Activated CD4-positive, alpha-beta T cell treated with anti-CD3 and anti-CD28 coated beads for 36 hours (primary cell): ENCODE data around the gene NME2. TPM values are rescaled to one million over a fixed set of nuclear protein-coding genes. Genes with fewer than 3 reads are reported as not detected.

Experiments
- ATAC-seq: fragments of 200-7000 bp; cut with Tn5 transposase; one replicate; pipeline ENCODE4 v1.10.0; 2021; ENCODE audit warnings: mild to moderate bottlenecking, moderate library complexity
- CTCF ChIA-PET: fragments of 350-600 bp; sonication (Branson Sonifier 250); formaldehyde crosslinking; loops from one replicate; lab custom pipeline; 2021; ENCODE audit warnings: antibody characterized with exemption; lab: Charles Lee
- POLR2A ChIA-PET: fragments of 350-600 bp; sonication (Branson Sonifier 250); formaldehyde crosslinking; loops from one replicate; lab custom pipeline; 2021; ENCODE audit warnings: antibody characterized with exemption, inconsistent platforms; lab: Charles Lee
- DNase-seq: peaks from one replicate; pipeline ENCODE4 v3.0.0-alpha.2; 2020
- H3K27ac Mint-ChIP-seq: one replicate; pipeline ENCODE4 v1.8.0; 2021; ENCODE audit warnings: mixed read lengths
- H3K27me3 Mint-ChIP-seq: one replicate; pipeline ENCODE4 v1.8.0; 2021; ENCODE audit warnings: mixed read lengths
- H3K36me3 Mint-ChIP-seq: one replicate; pipeline ENCODE4 v1.8.0; 2021; ENCODE audit warnings: low read depth, mixed read lengths
- H3K4me1 Mint-ChIP-seq: one replicate; pipeline ENCODE4 v1.8.0; 2021; ENCODE audit warnings: mixed read lengths
- H3K4me3 Mint-ChIP-seq: one replicate; pipeline ENCODE4 v1.8.0; 2021; ENCODE audit warnings: mild to moderate bottlenecking, moderate library complexity, mixed read lengths
- H3K9me3 Mint-ChIP-seq: one replicate; pipeline ENCODE4 v1.8.0; 2021; ENCODE audit warnings: low read depth, mixed read lengths
- intact Hi-C, 2 experiments: fragments of 100-400 bp; cut with DNase I in 1 of 2; cut with micrococcal nuclease in 1 of 2; formaldehyde crosslinking; loops; one replicate each; pipeline versions ENCODE4 v1.14.2 to v1.15.1; 2022 to 2024; cut with DNase I, micrococcal nuclease
- total RNA-seq, 2 experiments: library from RNA; stranded (reverse); gene quantifications; one replicate each; pipeline ENCODE4 v1.2.3, GENCODE V29; 2021

NME2 gene
- total RNA-seq, 2 experiments from 2014 or later: 703 to 827 TPM

- Mint-ChIP-seq H3K27ac (no peak overlapping the region), H3K4me3 (no peak overlapping the region), H3K4me1 (peaks cover 19% of the 10 kb centered on the region), H3K27me3 (no peaks in the 10 kb centered on the region), H3K36me3 (no peaks in the 10 kb centered on the region), H3K9me3 (no peaks in the 10 kb centered on the region)
- intact Hi-C loops: loop anchor here (5.0 to 10.0 kb wide), 4 partner anchors 42 to 418 kb away; partner anchors contain the start of genes ANKRD40 (in 1 of the 2) and NME2 (in 1 of the 2)
- ATAC-seq: no peak
- POLR2A ChIA-PET: interaction anchor here (0.6 kb wide), 1 partner anchor 76 kb away, joined by 3 read pairs; no protein-coding TSS in a partner anchor
- DNase-seq: no peak
- CTCF ChIA-PET: interaction anchor here (0.7 to 1.0 kb wide), 2 partner anchors 29 to 43 kb away, joined by 3 read pairs; partner anchors contain the start of gene NME1
Observed at GRCh38 chr17:51124640-51125503, 41.3 kb upstream of the NME2 start.

- ATAC-seq (peak; percentile 19), DNase-seq (peak; percentile 35)
- no peak overlapping the region for H3K4me3 Mint-ChIP-seq
- CTCF ChIA-PET: no interaction called here
- H3K36me3 Mint-ChIP-seq: no peaks in the 10 kb centered on the region
- intact Hi-C loops: loop anchor here in 1 of 2 experiments (10.0 kb wide), 1 partner anchor 403 kb away; no protein-coding TSS in a partner anchor
- no peaks in the 10 kb centered on the region for H3K9me3 Mint-ChIP-seq
- POLR2A ChIA-PET: no interaction called here
- H3K27me3 Mint-ChIP-seq: no peaks in the 10 kb centered on the region
- peaks cover 4% of the 10 kb centered on the region for H3K4me1 Mint-ChIP-seq
- no peak overlapping the region for H3K27ac Mint-ChIP-seq
Observed at GRCh38 chr17:51128076-51128475, 38.1 kb upstream of the NME2 start.

- Mint-ChIP-seq H3K36me3 (no peaks in the 10 kb centered on the region), H3K27me3 (peaks cover 1% of the 10 kb centered on the region), H3K4me1 (peaks cover 8% of the 10 kb centered on the region), H3K4me3 (no peak overlapping the region), H3K9me3 (no peaks in the 10 kb centered on the region), H3K27ac (no peak overlapping the region)
- ATAC-seq (peak; percentile 19), DNase-seq (no peak)
- intact Hi-C loops: no loop called here
- ChIA-PET CTCF (no interaction called here), POLR2A (no interaction called here)
Observed at GRCh38 chr17:51132964-51133319, 33.3 kb upstream of the NME2 start.

- POLR2A ChIA-PET: no interaction called here
- H3K27me3 Mint-ChIP-seq: peaks cover 1% of the 10 kb centered on the region
- ATAC-seq (no peak), DNase-seq (no peak)
- H3K4me3 Mint-ChIP-seq: no peak overlapping the region
- H3K9me3 Mint-ChIP-seq: no peaks in the 10 kb centered on the region
- no peak overlapping the region for H3K27ac Mint-ChIP-seq
- CTCF ChIA-PET: no interaction called here
- intact Hi-C loops: no loop called here
- H3K4me1 Mint-ChIP-seq: peaks cover 8% of the 10 kb centered on the region
- no peaks in the 10 kb centered on the region for H3K36me3 Mint-ChIP-seq
Observed at GRCh38 chr17:51133365-51133764, 32.8 kb upstream of the NME2 start.

GRCh38 chr17:51135956-51136355, 30.3 kb upstream of the NME2 start:
- peaks cover 1% of the 10 kb centered on the region for H3K27me3 Mint-ChIP-seq

GRCh38 chr17:51142597-51142996, 23.6 kb upstream of the NME2 start:
- H3K4me1 Mint-ChIP-seq: peaks cover 15% of the 10 kb centered on the region
- no peaks in the 10 kb centered on the region for H3K27me3 Mint-ChIP-seq
- intact Hi-C loops: no loop called here
- H3K4me3 Mint-ChIP-seq: no peak overlapping the region
- ATAC-seq (no peak), DNase-seq (no peak)
- no peak overlapping the region for H3K27ac Mint-ChIP-seq
- POLR2A ChIA-PET: no interaction called here
- no peaks in the 10 kb centered on the region for H3K36me3 Mint-ChIP-seq
- CTCF ChIA-PET: interaction anchor here (0.6 to 1.3 kb wide), 4 partner anchors 10 to 663 kb away, joined by 3 to 5 read pairs (median 4); partner anchors contain the start of genes NME1 and NME2
- H3K9me3 Mint-ChIP-seq: no peaks in the 10 kb centered on the region

More at GRCh38 chr17:51135956-51136355, 30.3 kb upstream of the NME2 start:
- no peak overlapping the region for H3K4me3 Mint-ChIP-seq
- CTCF ChIA-PET: interaction anchor here (1.3 to 1.5 kb wide), 2 partner anchors 44 to 132 kb away, joined by 3 to 4 read pairs; no protein-coding TSS in a partner anchor
- DNase-seq (no peak), ATAC-seq (no peak)
- peaks cover 8% of the 10 kb centered on the region for H3K4me1 Mint-ChIP-seq
- no peak overlapping the region for H3K27ac Mint-ChIP-seq
- POLR2A ChIA-PET: interaction anchor here (0.6 kb wide), 1 partner anchor 15 kb away, joined by 5 read pairs; the partner anchor contains the start of gene SPAG9
- H3K36me3 Mint-ChIP-seq: no peaks in the 10 kb centered on the region
- intact Hi-C loops: no loop called here
- H3K9me3 Mint-ChIP-seq: no peaks in the 10 kb centered on the region

GRCh38 chr17:51144266-51145022, 21.8 kb upstream of the NME2 start:
- no peaks in the 10 kb centered on the region for H3K27me3 Mint-ChIP-seq
- intact Hi-C loops: no loop called here
- ATAC-seq (no peak), DNase-seq (no peak)
- H3K4me3 Mint-ChIP-seq: no peak overlapping the region
- H3K27ac Mint-ChIP-seq: no peak overlapping the region
- H3K36me3 Mint-ChIP-seq: no peaks in the 10 kb centered on the region
- CTCF ChIA-PET: no interaction called here
- peaks cover 20% of the 10 kb centered on the region for H3K4me1 Mint-ChIP-seq
- POLR2A ChIA-PET: no interaction called here
- no peaks in the 10 kb centered on the region for H3K9me3 Mint-ChIP-seq

- intact Hi-C loops: loop anchor here in 1 of 2 experiments (1.0 kb wide), 1 partner anchor 26 kb away; no protein-coding TSS in a partner anchor
- no peaks in the 10 kb centered on the region for H3K9me3 Mint-ChIP-seq
- no peak overlapping the region for H3K4me3 Mint-ChIP-seq
- no peaks in the 10 kb centered on the region for H3K27me3 Mint-ChIP-seq
- ATAC-seq: peak; percentile 38
- DNase-seq: peak; percentile 25
- no peaks in the 10 kb centered on the region for H3K36me3 Mint-ChIP-seq
- H3K4me1 Mint-ChIP-seq: peaks cover 20% of the 10 kb centered on the region
- CTCF ChIA-PET: interaction anchor here (0.5 to 1.7 kb wide), 6 partner anchors 143 to 183 kb away, joined by 3 to 4 read pairs (median 3); no protein-coding TSS in a partner anchor
- POLR2A ChIA-PET: interaction anchor here (0.7 to 1.1 kb wide), 2 partner anchors 31 to 114 kb away, joined by 3 to 11 read pairs; no protein-coding TSS in a partner anchor
- no peak overlapping the region for H3K27ac Mint-ChIP-seq
Observed at GRCh38 chr17:51147650-51148049, 18.6 kb upstream of the NME2 start.

- Mint-ChIP-seq H3K27me3 (no peaks in the 10 kb centered on the region), H3K36me3 (no peaks in the 10 kb centered on the region), H3K9me3 (no peaks in the 10 kb centered on the region), H3K4me3 (no peak overlapping the region), H3K27ac (no peak overlapping the region), H3K4me1 (peaks cover 20% of the 10 kb centered on the region)
- CTCF ChIA-PET: interaction anchor here (1.7 kb wide), 1 partner anchor 149 kb away, joined by 4 read pairs; no protein-coding TSS in a partner anchor
- POLR2A ChIA-PET: no interaction called here
- ATAC-seq (no peak), DNase-seq (no peak)
- intact Hi-C loops: no loop called here
Observed at GRCh38 chr17:51149163-51149562, 17.0 kb upstream of the NME2 start.

- peaks cover 7% of the 10 kb centered on the region for H3K36me3 Mint-ChIP-seq
- no peaks in the 10 kb centered on the region for H3K9me3 Mint-ChIP-seq
- no peaks in the 10 kb centered on the region for H3K27me3 Mint-ChIP-seq
- intact Hi-C loops: loop anchor here in 1 of 2 experiments (5.0 to 10.0 kb wide), 2 partner anchors 369 to 606 kb away; partner anchors contain the start of gene SPATA20
- ChIA-PET CTCF (interaction anchor here (1.1 kb wide), 1 partner anchor 150 kb away, joined by 3 read pairs; no protein-coding TSS in a partner anchor), POLR2A (no interaction called here)
- no peak overlapping the region for H3K27ac Mint-ChIP-seq
- peaks cover 20% of the 10 kb centered on the region for H3K4me1 Mint-ChIP-seq
- DNase-seq: no peak
- ATAC-seq: no peak
- no peak overlapping the region for H3K4me3 Mint-ChIP-seq
Observed at GRCh38 chr17:51150932-51151331, 15.3 kb upstream of the NME2 start.
